Measurements from ENCODE around the gene GREB1.

DNA sequence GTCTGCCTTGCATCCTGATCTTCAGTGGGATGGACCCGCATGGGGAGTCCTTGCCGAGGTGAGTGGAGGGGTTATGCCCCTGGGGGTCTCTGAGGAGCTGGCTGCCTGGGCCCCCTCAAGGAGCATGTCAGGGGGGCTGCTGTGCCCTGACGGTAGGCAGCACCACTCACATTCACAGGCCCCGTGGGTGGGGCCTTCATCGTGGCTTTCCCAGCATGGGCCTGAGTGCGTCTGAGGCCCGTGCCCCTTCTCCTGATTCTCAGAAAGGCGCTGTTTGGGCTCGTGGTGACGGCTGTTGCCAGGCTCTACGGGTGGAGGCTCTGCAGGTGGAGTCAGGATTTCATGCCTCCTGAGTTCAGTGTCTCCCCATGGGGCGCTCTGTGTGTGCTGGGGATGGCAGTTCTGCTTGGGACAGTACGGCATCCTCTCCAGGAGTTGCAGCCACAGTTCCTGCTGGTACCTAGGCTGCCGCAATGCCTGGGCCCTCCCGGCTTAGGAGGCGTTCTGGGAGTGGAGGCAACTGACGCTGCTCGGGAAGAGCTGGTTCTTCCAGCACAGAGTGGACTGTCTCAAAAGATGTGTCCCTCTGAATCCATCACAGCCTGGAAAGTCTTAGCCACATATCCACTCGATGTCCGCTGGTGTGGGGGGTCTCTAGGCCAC, 78.8 kb downstream of the GREB1 start:
- TF ChIP-seq, protein P1, sequence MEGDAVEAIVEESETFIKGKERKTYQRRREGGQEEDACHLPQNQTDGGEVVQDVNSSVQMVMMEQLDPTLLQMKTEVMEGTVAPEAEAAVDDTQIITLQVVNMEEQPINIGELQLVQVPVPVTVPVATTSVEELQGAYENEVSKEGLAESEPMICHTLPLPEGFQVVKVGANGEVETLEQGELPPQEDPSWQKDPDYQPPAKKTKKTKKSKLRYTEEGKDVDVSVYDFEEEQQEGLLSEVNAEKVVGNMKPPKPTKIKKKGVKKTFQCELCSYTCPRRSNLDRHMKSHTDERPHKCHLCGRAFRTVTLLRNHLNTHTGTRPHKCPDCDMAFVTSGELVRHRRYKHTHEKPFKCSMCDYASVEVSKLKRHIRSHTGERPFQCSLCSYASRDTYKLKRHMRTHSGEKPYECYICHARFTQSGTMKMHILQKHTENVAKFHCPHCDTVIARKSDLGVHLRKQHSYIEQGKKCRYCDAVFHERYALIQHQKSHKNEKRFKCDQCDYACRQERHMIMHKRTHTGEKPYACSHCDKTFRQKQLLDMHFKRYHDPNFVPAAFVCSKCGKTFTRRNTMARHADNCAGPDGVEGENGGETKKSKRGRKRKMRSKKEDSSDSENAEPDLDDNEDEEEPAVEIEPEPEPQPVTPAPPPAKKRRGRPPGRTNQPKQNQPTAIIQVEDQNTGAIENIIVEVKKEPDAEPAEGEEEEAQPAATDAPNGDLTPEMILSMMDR (IDR thresholded peaks at IDR 0.05; ENCODE audit: low read depth, low read length) = no peak
- TF ChIP-seq EZH2phosphoT487 (IDR thresholded peaks at IDR 0.05; ENCODE audit: low read depth) = no peak

Measured in OCI-LY3 (cell line).